Lung (tissue), 12 donors: ENCODE data around the gene CCDC150. TPM values are rescaled to one million over a fixed set of nuclear protein-coding genes. Genes with fewer than 3 reads are reported as not detected.

Source experiments
- ATAC-seq: fragments of 200-7000 bp; cut with Tn5 transposase; one replicate; pipeline ENCODE4 v1.9.1; 2020; ENCODE audit warnings: moderate number of reproducible peaks; ENCODE audit not compliant: insufficient read depth, low FRiP score
- DNase-seq, 3 donors: peaks; one replicate each; pipeline ENCODE4 v3.0.0-alpha.2; 2013 to 2017
- H3K27ac ChIP-seq, 2 donors: one replicate each; pipeline ENCODE4 v1.5.1; 2013; ENCODE audit warnings: mild to moderate bottlenecking in 2 of 2, moderate library complexity in 2 of 2, control low read depth in 1 of 2, inconsistent platforms in 1 of 2, low read depth in 1 of 2, low read length in 1 of 2
- H3K27me3 ChIP-seq, 3 donors: one replicate each; pipeline ENCODE4 v1.5.1; 2013; ENCODE audit warnings: low read length in 2 of 3; ENCODE audit not compliant: control insufficient read depth in 3 of 3, insufficient read depth in 3 of 3
- H3K36me3 ChIP-seq, 4 donors: one replicate each; pipeline ENCODE4 v1.5.1; 2013; ENCODE audit warnings: low read length in 4 of 4, mild to moderate bottlenecking in 1 of 4, moderate library complexity in 1 of 4; ENCODE audit not compliant: control insufficient read depth in 4 of 4, insufficient read depth in 4 of 4
- H3K4me1 ChIP-seq, 5 donors: one replicate each; pipeline ENCODE4 v1.5.1; 2013; ENCODE audit warnings: low read length in 5 of 5, mild to moderate bottlenecking in 2 of 5, moderate library complexity in 1 of 5; ENCODE audit not compliant: control insufficient read depth in 5 of 5, insufficient read depth in 5 of 5
- H3K4me3 ChIP-seq: one replicate; pipeline ENCODE4 v1.5.1; 2013; ENCODE audit warnings: mild to moderate bottlenecking, control low read depth, moderate library complexity
- H3K9ac ChIP-seq, 2 donors: one replicate each; pipeline ENCODE4 v1.5.1; 2013; ENCODE audit warnings: low read length in 2 of 2, control low read depth in 1 of 2; ENCODE audit not compliant: insufficient read depth in 1 of 2
- H3K9me3 ChIP-seq, 4 donors: one replicate each; pipeline ENCODE4 v1.5.1; 2013; ENCODE audit warnings: low read length in 3 of 4, mild to moderate bottlenecking in 1 of 4, moderate library complexity in 1 of 4; ENCODE audit not compliant: control insufficient read depth in 4 of 4, insufficient read depth in 3 of 4
- CTCF ChIP-seq: IDR thresholded peaks from 2 replicates; pipeline ENCODE4 v1.5.1; 2012; ENCODE audit warnings: mild to moderate bottlenecking; ENCODE audit errors: control extremely low read depth, extremely low read depth
- WGBS, 2 donors: extraction: QIAGEN DNeasy Blood & Tissue Kit; methylation state at CpG; one replicate each; pipeline ENCODE4 v1.1.7; 2013; 5-methylcytosine and 5-hydroxymethylcytosine counted together
- polyA plus RNA-seq, 2 donors: library from polyadenylated mRNA; stranded (reverse); fragments of 200-250 nt; gene quantifications; one replicate each; pipeline ENCODE4 v1.2.1, GENCODE V29; 2013
- total RNA-seq, 2 donors: library from RNA; depleted of rRNA in 1 of 2; stranded (reverse); fragments of >200 nt in 1 of 2; gene quantifications; one replicate each; pipeline ENCODE4 v1.2.1, GENCODE V29; 2014 to 2021
- donor health status: control.
- donor health status: control.
- donor health status: Bipolar disorder and iron deficiency.
- donor health status: healthy.
- donor health status: DM: yes; HTN: yes; CAD: no.

Gene CCDC150
- total and polyA plus RNA-seq, 4 donors: 0.31 to 7.1 (median 0.93) TPM

GRCh38 chr2:196613302-196613701 is 26.2 kb upstream of the CCDC150 start:
- no peak overlapping the region for H3K4me3 ChIP-seq
- H3K9ac ChIP-seq: no peak overlapping the region
- WGBS, 2 donors: 89 to 95% methylated on average over 2 of the region's 2 CpGs
- no peak for TF ChIP-seq CTCF
- DNase-seq: no peak
- H3K36me3 ChIP-seq: no peaks in the 10 kb centered on the region
- no peak overlapping the region for H3K27ac ChIP-seq
- ATAC-seq: no peak
- no peaks in the 10 kb centered on the region for H3K9me3 ChIP-seq
- H3K27me3 ChIP-seq: no peaks in the 10 kb centered on the region
- H3K4me1 ChIP-seq: peaks cover 0 to 4% (median 0%) of the 10 kb centered on the region in 5 donors

GRCh38 chr2:196617430-196617829 is 22.1 kb upstream of the CCDC150 start:
- Histone ChIP-seq H3K4me1 (peaks cover 0 to 4% (median 0%) of the 10 kb centered on the region in 5 donors), H3K9me3 (no peaks in the 10 kb centered on the region), H3K9ac (no peak overlapping the region), H3K4me3 (no peak overlapping the region), H3K27me3 (no peaks in the 10 kb centered on the region), H3K27ac (no peak overlapping the region), H3K36me3 (no peaks in the 10 kb centered on the region)
- no peak for ATAC-seq
- no peak for TF ChIP-seq CTCF
- 64 to 85% methylated on average over 3 of the region's 3 CpGs for WGBS, 2 donors
- DNase-seq: no peak

GRCh38 chr2:196618661-196619060 is 20.9 kb upstream of the CCDC150 start:
- no peak overlapping the region for H3K27ac ChIP-seq
- no peak for TF ChIP-seq CTCF
- WGBS, 2 donors: 95% methylated on average over 4 of the region's 4 CpGs
- DNase-seq (no peak), ATAC-seq (no peak)
- H3K4me1 ChIP-seq: peaks cover 0 to 4% (median 0%) of the 10 kb centered on the region in 5 donors
- no peak overlapping the region for H3K4me3 ChIP-seq
- H3K9me3 ChIP-seq: no peaks in the 10 kb centered on the region
- no peaks in the 10 kb centered on the region for H3K27me3 ChIP-seq
- no peak overlapping the region for H3K9ac ChIP-seq
- H3K36me3 ChIP-seq: no peaks in the 10 kb centered on the region

- Histone ChIP-seq H3K4me3 (no peak overlapping the region), H3K4me1 (no peaks in the 10 kb centered on the region), H3K36me3 (no peaks in the 10 kb centered on the region), H3K9me3 (no peaks in the 10 kb centered on the region), H3K9ac (no peak overlapping the region), H3K27me3 (no peaks in the 10 kb centered on the region), H3K27ac (no peak overlapping the region)
- 92 to 96% methylated on average over 2 of the region's 2 CpGs for WGBS, 2 donors
- TF ChIP-seq CTCF: no peak
- ATAC-seq (no peak), DNase-seq (no peak)
Observed at GRCh38 chr2:196630531-196630930, 9.0 kb upstream of the CCDC150 start.
